Adrenal gland (tissue), 12 donors: ENCODE measurements around the gene CNKSR2. TPM values are rescaled to one million over a fixed set of nuclear protein-coding genes. Genes with fewer than 3 reads are reported as not detected.
"Not testable (repeated sequence)": the region's sequence is repeated elsewhere in the genome, so short reads cannot be mapped to it uniquely, and the experiment has no call there.

Experiments
- DNase-seq, 7 donors: peaks; one replicate each; pipeline ENCODE4 v3.0.0-alpha.2; 2019 to 2020
- H3K27ac ChIP-seq, 5 donors: fragments of 200-600 bp; sonication (generic) in 4 of 5; 1 replicate in 3 of 5; 2 replicates in 2 of 5; pipeline versions ENCODE4 v1.5.1 to v1.8.0; 2016 to 2020; ENCODE audit warnings: mild to moderate bottlenecking in 1 of 5
- H3K27me3 ChIP-seq: fragments of 200-600 bp; 2 replicates; pipeline ENCODE4 v1.8.0; 2021
- H3K36me3 ChIP-seq, 2 donors: fragments of 200-600 bp; replicated peaks in 1 of 2; 1 replicate in 1 of 2; 2 replicates in 1 of 2; pipeline versions ENCODE4 v1.5.1 to v1.8.0; 2018 to 2022
- H3K4me1 ChIP-seq, 2 donors: fragments of 200-600 bp; replicated peaks in 1 of 2; 1 replicate in 1 of 2; 2 replicates in 1 of 2; pipeline versions ENCODE4 v1.5.1 to v1.8.0; 2018 to 2021
- H3K4me3 ChIP-seq, 4 donors: fragments of 200-600 bp; sonication (generic) in 3 of 4; one replicate each; pipeline ENCODE4 v1.5.1; 2016 to 2018
- H3K9me3 ChIP-seq, 3 donors: fragments of 200-600 bp; sonication (generic) in 1 of 3; replicated peaks in 1 of 3; 1 replicate in 2 of 3; 2 replicates in 1 of 3; pipeline versions ENCODE4 v1.5.1 to v1.8.0; 2016 to 2021
- POLR2A ChIP-seq, 2 donors: fragments of 450-650 bp; IDR thresholded peaks; one replicate each; pipeline ENCODE4 v1.6.1; 2017; ENCODE audit warnings: antibody characterized with exemption in 2 of 2, mild to moderate bottlenecking in 2 of 2, moderate library complexity in 1 of 2
- WGBS, 4 donors: extraction: QIAGEN DNeasy Blood & Tissue Kit in 2 of 4; methylation state at CpG; one replicate each; pipeline versions ENCODE4 v1.1.5 to v1.1.7; 2013 to 2017; 5-methylcytosine and 5-hydroxymethylcytosine counted together
- intact Hi-C, 2 donors: fragments of 100-400 bp; cut with DNase I; formaldehyde crosslinking; loops; one replicate each; pipeline versions ENCODE4 v1.14.1 to v1.15.0; 2022 to 2023
- polyA plus RNA-seq, 3 donors: library from polyadenylated mRNA; stranded (reverse); fragments of 200-250 nt in 2 of 3; fragments of 350-450 nt in 1 of 3; fragmentation: Illumina TruSeq in 1 of 3; extraction: RNeasy Lipid Tissue Mini Kit (QIAGEN cat#74804) in 1 of 3; gene quantifications; one replicate each; pipeline ENCODE4 v1.2.3, GENCODE V29; 2013 to 2014
- total RNA-seq, 9 donors: library from RNA; depleted of rRNA in 4 of 9; stranded (reverse); fragments of >200 nt in 4 of 9; fragments of 120-200 nt in 1 of 9; fragmentation: NEBNext Ultra II Directional in 1 of 9; extraction: Animal tissue kit (Norgen Biotek cat#: 25700) in 1 of 9; gene quantifications; one replicate each; pipeline versions ENCODE4 v1.1.0 to v1.2.4, GENCODE V29; 2013 to 2023
- TF ChIP-seq, protein P1 (sequence below), 6 experiments: fragments of 450-650 bp in 4 of 6; fragments of 200-600 bp in 2 of 6; sonication (generic) in 1 of 6; IDR thresholded peaks; 1 replicate in 5 of 6; 2 replicates in 1 of 6; pipeline versions ENCODE4 v1.5.1 to v1.8.0; 2016 to 2021; ENCODE audit warnings: antibody characterized with exemption in 6 of 6, mild to moderate bottlenecking in 2 of 6, moderate library complexity in 1 of 6
- donor health status: healthy with polysubstance abuse.
- donor health status: Bipolar disorder and iron deficiency.
- donor health status: DM: yes; HTN: yes; CAD: no.
- donor health status: DM: no; HTN: no; CAD: no.
- donor health status: DM: no; HTN: no; CAD: no.
- donor health status: DM: yes; HTN: yes; CAD: no.

Gene CNKSR2
- total and polyA plus RNA-seq, 12 donors, result 1.5 to 18.2 (median 3.8) TPM

DNA sequence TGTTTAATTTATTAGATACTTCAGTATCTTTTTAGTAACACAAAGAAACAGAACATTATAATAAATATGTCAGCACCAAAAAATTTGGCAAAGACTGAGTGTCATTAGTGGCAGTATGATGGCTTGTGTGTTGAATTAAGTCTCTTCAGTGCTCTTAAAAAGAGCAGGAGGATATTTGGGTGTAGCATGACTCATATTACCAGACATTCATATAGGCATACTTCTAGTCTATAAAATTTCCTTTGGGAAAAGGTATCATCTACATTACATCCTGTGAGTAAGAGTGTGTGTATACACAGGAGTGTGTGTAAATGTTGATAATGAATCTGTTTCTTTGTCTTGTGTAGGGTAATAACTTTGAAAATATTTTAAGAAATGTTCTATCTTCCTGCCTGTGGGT lies 135.7 kb downstream of the CNKSR2 start:
- TF ChIP-seq POLR2A (IDR thresholded peaks at IDR 0.05), result no peak
- TF ChIP-seq, protein P1, sequence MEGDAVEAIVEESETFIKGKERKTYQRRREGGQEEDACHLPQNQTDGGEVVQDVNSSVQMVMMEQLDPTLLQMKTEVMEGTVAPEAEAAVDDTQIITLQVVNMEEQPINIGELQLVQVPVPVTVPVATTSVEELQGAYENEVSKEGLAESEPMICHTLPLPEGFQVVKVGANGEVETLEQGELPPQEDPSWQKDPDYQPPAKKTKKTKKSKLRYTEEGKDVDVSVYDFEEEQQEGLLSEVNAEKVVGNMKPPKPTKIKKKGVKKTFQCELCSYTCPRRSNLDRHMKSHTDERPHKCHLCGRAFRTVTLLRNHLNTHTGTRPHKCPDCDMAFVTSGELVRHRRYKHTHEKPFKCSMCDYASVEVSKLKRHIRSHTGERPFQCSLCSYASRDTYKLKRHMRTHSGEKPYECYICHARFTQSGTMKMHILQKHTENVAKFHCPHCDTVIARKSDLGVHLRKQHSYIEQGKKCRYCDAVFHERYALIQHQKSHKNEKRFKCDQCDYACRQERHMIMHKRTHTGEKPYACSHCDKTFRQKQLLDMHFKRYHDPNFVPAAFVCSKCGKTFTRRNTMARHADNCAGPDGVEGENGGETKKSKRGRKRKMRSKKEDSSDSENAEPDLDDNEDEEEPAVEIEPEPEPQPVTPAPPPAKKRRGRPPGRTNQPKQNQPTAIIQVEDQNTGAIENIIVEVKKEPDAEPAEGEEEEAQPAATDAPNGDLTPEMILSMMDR (IDR thresholded peaks at IDR 0.05), result no peak
- no peaks in the 10 kb centered on the region for H3K36me3 ChIP-seq
- H3K9me3 ChIP-seq, result no peaks in the 10 kb centered on the region
- intact Hi-C loops, result no loop called here
- no peak overlapping the region for H3K27ac ChIP-seq
- DNase-seq, result no peak
- H3K4me3 ChIP-seq, result no peak overlapping the region
- no peaks in the 10 kb centered on the region for H3K4me1 ChIP-seq
- peaks cover 6% of the 10 kb centered on the region for H3K27me3 ChIP-seq

DNA sequence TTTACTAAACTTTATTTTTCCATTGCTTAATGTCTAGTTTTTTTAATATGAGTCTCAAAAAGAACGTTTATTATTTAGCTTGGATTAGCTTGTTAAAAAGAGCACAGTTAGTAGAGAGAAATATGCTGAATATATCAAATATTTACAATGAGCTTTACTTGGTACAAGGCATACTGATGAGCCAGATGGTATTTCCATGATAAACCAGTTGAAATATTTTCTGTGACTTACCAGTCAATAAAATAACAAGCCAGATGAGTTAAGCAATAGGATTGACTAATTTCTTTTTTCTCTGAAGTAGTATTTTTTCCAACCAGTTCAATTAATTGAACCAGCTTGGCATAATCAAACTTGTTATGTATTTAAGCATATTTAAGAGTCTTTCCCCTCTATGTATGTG lies 149.8 kb downstream of the CNKSR2 start:
- peaks cover 7% of the 10 kb centered on the region for H3K27me3 ChIP-seq
- H3K27ac ChIP-seq, result no peak overlapping the region
- intact Hi-C loops, result no loop called here
- TF ChIP-seq, protein P1 (IDR thresholded peaks at IDR 0.05), result no peak
- TF ChIP-seq POLR2A (IDR thresholded peaks at IDR 0.05), result no peak
- WGBS, 4 donors, result 24 to 59% (median 45%) methylated on average over 1 of the region's 1 CpG
- no peaks in the 10 kb centered on the region for H3K4me1 ChIP-seq
- no peaks in the 10 kb centered on the region for H3K9me3 ChIP-seq
- DNase-seq, result no peak
- no peaks in the 10 kb centered on the region for H3K36me3 ChIP-seq
- no peak overlapping the region for H3K4me3 ChIP-seq

DNA sequence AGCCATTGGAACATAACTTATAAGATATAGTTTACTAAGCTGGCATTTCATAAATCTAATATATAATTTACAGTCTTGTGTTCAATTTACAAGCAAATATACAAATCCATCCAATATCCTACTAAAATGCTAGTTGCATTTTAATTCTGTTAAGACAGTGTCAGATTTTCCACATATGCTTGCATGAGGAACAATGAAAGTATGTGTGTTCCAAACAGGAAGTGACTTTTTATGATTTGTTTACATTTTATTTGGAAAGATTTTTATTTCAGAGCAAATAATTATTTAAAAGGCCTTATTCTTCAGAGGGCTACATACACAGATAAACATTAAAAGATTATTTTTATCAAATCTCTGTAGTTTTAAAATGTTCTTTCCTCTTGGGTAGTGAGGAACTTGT lies 153.9 kb downstream of the CNKSR2 start:
- intact Hi-C loops, result no loop called here
- H3K4me3 ChIP-seq, result no peak overlapping the region
- H3K27me3 ChIP-seq, result peaks cover 7% of the 10 kb centered on the region
- H3K36me3 ChIP-seq, result no peaks in the 10 kb centered on the region
- TF ChIP-seq, protein P1 (IDR thresholded peaks at IDR 0.05), result no peak
- no peak for TF ChIP-seq POLR2A (IDR thresholded peaks at IDR 0.05)
- no peak for DNase-seq
- no peak overlapping the region for H3K27ac ChIP-seq
- H3K9me3 ChIP-seq, result no peaks in the 10 kb centered on the region
- no peaks in the 10 kb centered on the region for H3K4me1 ChIP-seq

DNA sequence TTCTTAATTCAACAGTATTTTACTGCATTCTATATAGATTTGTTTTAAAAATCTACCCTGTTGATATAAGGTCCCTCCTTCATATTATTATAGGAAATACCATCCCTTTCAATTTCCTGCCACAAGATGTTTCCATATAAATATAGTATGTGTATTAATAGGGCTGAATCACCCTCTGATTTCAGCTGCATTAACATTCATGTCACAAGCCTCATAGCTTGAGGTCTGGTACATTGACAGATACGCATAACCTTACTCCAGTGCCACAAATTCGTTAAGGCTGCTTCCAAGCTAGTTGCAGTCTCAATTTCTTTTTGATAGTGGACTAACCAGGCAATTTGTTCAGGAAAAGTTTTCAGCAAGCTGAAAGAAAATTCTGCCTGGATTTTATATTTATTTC lies 155.6 kb downstream of the CNKSR2 start:
- H3K36me3 ChIP-seq, result no peaks in the 10 kb centered on the region
- 52 to 80% (median 66%) methylated on average over 2 of the region's 2 CpGs for WGBS, 4 donors
- TF ChIP-seq, protein P1 (IDR thresholded peaks at IDR 0.05), result no peak
- TF ChIP-seq POLR2A (IDR thresholded peaks at IDR 0.05), result no peak
- no peak overlapping the region for H3K27ac ChIP-seq
- H3K27me3 ChIP-seq, result peaks cover 7% of the 10 kb centered on the region
- no peak for DNase-seq
- H3K4me3 ChIP-seq, result no peak overlapping the region
- no peaks in the 10 kb centered on the region for H3K4me1 ChIP-seq
- H3K9me3 ChIP-seq, result no peaks in the 10 kb centered on the region
- intact Hi-C loops, result no loop called here

DNA sequence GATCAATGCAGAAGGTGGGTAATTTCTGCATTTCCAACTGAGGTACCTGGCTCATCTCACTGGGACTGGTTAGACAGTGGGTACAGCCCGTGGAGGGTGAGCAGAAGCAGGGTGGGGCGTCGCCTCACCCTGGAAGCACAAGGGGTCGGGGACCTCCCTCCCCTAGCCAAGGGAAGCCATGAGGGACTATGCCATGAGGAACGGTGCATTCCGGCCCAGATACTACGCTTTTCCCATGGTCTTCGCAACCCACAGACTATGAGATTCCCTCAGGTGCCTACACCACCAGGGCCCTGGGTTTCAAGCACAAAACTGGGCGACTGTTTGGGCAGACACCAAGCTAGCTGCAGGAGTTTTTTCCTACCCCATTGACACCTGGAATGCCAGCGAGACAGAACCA lies 170.4 kb downstream of the CNKSR2 start:
- DNase-seq, H3K9me3 ChIP-seq, H3K4me1 ChIP-seq, H3K4me3 ChIP-seq, H3K27me3 ChIP-seq, H3K36me3 ChIP-seq, H3K27ac ChIP-seq, intact Hi-C loops: not testable (repeated sequence)
- 79 to 86% (median 83%) methylated on average over 8 to 10 of the region's 10 CpGs for WGBS, 4 donors
